ENCODE measurements around the gene RCC2.
"Not testable (repeated sequence)": the region's sequence is repeated elsewhere in the genome, so short reads cannot be mapped to it uniquely, and the experiment has no call there.

RCC2 gene

DNA sequence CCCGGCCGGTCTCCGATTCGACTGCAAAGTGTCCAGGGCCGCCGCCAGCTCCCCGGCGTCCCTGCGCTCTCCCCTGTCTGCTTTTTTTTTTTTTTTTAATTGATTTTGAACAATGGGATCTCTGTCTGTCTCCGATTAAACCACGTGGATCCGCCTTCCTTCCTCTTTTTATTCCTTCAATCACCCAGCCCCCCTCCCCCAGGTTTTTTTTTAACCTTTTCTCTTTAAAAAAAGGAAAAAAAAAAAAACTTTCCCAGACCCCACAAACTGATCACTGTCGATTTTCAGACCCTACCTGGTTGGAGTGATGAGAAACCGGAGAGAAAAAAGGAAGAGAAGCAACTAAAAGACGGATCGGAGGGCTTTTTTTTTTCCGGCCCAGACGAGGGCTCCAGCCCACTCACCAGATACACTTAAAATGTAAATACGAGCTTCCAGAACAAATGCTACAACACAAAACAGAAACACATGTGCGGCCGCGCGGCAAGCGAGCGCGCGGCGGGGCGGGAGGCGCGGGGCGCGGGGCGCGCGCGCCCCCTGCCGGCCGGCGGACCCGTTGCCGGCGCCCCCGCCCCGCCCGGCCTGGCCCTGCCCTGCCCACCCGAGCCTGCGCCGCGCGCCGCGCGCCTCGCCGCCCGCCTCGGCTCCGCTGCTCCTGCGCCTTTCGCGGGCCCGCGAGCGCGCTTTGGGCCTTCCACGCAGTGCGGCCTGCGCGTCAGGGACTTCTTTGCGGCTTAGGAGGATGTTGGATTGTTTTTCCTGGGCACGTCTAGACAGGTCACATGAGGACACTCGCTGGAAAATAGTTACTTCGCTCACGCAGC is at the start of gene RCC2:
RCC2 (minus strand) TSS at position 428 of the 824 bp plus-strand sequence. CDS start 1,163 bp downstream, outside the sequence.
- peak; percentile 63 for DNase-seq

DNA sequence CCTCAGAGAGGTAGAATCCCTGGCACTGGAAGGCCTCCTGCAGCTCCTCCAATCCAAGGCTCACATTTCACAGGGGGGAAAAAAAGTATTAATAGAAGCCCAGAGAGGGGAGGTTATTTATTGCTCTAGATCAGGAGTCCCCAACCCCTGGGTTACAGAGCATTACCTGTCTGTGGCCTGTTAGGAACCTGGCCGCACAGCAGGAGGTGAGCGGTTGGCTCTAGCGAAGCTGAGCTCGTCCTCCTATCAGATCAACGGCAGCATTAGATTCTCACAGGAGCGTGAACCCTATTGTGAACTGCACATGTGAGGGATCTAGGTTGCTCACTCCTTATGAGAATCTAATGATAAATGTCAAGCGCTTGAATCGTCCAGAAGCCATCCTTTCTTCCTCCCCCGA is 46.8 kb upstream of the RCC2 start:
- DNase-seq = no peak

DNA sequence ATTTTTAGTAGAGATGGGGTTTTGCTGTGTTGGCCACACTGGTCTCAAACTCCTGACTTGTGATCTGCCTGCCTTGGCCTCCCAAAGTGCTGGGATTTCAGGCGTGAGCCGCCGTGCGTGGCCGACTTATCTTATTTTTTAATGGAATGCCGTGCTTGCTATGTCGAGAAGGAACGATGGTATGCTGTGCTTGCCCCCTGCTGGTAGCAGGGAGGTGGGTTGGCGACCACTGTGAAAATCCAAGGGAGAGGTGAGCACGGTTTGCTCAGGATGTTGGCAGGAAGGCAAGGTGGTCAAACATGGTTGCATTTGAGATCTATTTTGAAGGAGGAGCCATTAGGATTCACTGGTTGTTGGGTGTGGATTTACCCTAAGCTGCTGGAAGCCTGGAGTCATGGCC is 45.8 kb upstream of the RCC2 start:
- no peak for DNase-seq

DNA sequence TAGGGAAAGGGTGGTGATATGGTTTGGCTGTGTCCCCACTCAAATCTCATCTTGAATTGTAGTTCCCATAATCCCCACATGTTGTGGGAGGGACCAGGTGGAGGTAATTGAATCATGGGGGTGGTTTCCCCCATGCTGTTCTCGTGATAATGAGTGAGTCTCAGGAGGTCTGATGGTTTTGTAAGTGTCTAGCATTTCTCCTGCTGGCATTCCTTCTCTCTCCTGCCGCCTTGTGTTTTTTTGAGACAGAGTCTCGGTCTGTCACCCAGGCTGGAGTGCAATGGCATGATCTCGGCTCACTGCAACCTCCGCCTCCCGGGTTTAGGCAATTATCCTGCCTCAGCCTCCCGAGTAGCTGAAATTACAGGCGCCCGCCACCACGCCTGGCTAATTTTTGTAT is 42.5 kb upstream of the RCC2 start:
- DNase-seq = not testable (repeated sequence)

DNA sequence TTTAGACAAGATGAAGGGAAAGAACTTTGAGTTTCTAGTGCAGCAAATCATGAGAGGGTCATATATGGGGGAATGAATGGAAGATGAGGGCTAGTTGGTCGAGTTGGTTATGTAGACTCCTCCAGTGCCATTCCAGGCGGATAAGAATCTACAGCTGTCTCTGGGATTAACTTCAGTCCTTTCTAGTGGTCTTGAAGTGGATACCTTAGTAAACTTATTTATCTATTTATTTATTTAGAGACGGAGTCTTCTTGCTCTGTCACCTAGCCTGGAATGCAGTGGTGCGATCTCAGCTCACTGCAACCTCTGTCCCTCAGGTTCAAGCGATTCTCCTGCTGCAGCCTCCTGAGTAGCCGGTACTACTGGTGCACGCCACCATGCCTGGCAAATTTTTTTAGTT is 41.4 kb upstream of the RCC2 start:
- DNase-seq = no peak

DNA sequence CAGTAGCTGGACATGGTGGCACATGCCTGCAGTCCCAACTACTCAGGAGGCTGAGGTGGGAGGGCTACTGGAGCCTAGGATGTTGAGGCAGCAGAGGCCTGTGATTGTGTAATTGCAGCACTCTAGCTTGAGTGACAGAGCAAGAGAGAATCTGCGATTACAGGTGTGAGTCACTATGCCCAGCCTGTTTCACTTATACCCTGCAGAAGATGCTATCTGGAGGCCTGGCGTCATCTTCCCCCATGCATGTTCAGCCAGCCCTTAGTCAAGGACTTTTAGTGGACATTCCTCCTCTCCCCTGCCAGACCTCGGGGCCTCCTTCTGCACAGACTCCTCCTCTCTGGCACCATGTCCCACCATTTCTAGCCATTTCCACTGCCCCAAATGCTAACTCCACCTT is 36.3 kb upstream of the RCC2 start:
- no peak for DNase-seq

DNA sequence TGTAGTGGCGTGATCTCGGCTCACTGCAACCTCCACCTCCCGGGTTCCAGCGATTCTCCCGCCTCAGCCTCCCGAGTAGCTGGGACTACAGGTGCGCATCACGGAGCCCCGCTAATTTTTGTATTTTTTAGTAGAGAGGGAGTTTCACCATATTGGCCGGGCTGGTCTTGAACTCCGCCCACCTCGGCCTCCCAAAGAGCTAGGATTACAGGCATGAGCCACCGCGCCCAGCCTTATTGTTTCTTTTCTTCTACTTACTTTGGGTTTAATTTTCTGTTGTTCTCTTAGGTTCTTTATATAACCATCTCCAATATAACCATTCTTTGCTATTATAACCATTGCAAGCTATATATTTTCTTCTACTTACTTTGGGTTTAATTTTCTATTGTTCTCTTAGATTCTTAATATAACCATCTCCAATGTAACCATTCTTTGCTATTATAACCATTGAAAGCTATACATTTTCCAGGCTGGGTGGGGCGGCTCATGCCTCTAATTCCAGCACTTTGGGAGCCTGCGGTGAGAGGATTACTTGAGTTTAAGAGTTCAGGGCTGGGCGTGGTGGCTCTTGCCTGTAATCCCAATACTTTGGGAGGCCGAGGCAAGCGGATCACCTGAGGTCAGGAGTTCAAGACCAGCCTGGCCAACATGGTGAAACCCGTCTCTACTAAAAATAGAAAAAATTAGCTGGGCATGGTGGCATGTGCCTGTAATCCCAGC is 35.5 kb upstream of the RCC2 start:
- DNase-seq = not testable (repeated sequence)

DNA sequence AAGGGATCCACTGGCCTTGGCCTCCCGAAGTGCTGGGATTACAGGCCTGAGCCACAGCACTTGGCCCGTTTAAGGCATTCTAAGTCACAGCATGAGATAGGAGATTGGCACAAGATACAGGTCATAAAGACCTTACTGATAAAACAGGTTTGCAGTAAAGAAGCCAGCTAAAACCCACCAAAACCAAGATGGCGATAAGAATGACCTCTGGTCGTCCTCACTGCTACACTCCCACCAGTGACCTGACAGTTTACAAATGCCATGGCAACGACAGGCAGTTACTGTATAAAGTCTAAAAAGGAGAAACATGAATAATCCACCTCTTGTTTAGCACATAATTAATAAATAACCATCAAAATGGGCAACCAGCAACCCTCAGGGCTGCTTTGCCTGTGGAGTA is 33.3 kb upstream of the RCC2 start:
- DNase-seq = no peak

DNA sequence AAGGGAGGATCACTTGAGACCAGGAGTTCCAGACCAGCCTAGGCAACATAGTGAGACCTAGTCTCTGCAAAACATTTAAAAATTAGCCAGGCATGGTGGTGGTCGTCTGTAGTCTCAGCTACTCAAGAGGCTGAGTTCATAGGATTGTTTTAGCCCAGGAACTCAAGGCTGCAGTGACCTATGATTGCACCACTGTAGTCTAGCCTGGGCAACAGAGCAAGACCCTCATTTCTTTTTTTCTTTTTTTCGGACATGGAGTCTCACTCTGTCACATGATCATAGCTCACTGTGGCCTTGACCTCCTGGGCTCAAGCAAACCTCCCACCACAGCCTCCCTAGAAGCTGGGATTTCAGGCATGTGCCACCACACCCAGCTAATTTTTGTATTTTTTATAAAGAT is 31.9 kb upstream of the RCC2 start:
- DNase-seq = no peak

DNA sequence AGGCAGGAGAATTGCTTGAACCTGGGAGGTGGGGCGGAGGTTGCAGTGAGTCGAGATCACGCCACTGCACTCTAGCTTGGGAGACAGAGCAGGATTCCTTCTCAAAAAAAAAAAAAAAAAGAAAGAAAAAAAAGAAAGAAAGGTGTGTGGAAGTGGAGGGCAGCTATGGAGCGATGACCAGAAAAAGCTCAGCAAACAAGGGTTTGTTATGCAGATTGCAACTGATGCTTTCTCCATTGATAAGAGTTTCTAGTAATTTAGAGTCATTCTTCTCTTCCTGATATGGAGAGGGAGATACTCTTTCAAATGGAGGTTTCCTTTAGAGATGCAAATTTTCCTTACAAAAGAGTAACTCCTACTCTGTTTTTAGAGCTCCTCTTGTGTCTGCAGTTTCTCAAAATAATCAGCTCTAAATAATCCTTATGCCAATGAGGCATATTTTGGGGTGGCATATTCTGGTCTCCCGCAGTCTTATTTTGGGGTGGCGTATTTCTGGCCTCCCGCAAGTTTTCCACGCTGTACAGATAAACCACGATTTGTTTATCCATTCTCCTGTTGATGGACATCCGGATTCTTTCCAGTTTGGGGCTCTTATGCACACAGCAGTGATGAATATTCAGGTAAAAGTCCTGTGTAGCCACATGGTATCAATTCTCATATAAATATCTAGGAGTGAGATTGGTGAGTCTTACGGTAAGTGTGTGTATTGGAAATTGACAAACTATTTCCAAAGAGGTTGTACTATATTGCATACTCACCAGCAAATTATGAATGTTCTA is 30.7 kb upstream of the RCC2 start:
- DNase-seq = no peak

DNA sequence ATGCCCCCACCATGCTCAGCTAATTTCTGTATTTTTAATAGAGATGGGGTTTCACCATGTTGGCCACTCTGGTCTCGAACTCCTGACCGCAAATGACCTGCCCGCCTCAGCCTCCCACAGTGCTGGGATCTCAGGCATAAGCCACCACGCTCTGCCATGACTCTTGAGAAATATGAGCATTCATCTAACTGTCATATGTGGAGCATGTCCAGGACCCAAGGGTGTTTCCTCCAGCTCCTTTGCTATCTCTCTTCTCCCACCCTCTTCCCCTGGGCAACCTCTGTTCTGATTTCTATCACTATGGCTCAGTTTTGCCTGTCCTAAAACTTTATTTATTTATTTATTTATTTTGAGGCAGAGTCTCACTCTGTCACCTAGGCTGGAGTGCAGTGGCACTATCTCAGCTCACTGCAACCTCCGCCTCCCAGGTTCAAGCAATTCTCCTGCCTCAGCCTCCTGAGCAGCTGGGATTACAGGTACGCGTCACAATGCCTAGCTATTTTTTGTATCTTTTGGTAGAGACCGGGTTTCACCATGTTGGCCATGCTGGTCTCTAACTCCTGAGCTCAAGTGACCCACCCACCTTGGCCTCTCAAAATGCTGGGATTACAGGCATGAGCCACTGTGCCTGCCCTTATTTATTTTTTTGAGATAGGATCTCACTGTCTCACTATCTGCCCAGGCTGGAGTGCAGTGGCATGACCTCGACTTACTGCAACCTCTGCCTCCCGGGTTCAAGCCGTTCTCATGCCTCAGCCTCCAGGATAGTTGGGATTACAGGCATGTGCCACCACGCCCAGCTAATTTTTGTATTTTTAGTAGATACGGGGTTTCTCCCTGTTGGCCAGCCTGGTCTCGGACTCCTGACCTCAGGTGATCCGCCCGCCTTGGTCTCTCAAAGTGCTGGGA is 29.1 kb upstream of the RCC2 start:
- not testable (repeated sequence) for DNase-seq

DNA sequence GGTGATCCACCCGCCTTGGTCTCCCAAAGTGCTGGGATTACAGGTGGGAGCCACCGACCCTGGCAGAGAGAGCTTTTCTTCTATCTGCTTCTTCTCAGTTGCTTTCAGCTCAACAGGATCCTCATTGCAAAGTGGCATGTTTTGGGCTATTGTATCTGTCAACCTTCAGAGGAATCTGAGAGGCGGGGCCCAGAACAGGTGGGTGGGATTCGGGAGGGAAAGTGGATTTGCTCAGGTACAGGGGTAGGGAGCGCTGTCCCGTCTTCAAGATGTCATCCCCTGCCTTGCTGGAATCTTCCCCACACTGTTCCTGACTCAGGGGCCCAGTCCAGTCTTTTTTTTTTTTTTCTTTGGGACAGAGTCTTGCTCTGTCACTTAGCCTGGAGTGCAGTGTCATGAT is 26.9 kb upstream of the RCC2 start:
- no peak for DNase-seq

DNA sequence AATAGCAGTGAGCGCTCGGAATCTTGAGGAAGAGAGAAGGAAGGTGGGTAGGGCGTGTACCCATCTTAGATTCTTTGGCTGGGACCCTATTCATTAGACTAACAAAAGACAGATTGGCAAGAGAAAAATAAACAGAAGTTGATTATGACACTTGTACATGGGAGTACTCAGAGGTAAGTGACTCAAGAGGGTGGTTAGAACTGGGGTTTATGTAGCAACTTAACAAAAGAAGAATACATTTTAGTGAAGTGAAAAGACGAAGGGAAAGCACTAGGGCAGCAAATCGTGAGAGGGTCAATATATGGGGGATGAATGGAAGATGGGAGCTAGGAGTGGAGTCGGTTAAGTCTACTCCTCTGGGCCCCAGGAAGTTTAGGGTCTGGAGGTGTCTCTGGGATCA is 25.8 kb upstream of the RCC2 start:
- peak; percentile 61 for DNase-seq

DNA sequence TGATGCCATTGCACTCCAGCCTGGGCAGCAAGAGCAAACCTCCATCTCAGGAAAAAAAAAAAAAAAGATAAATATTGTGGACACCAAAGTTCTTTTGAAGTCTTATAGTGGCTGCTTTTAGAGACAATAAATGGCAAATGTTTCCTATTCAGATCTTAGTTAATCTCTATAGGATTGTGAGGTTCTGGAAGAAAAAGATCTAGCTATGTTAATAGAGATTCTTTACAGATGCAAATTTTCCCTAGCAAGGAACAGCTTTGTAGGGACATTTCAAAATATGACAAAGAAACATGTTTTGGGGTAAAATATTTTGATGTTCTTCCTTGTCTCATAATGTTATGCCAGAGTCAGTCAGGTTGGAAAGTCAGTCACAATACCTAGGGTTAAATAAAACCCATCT is 24.5 kb upstream of the RCC2 start:
- no peak for DNase-seq

DNA sequence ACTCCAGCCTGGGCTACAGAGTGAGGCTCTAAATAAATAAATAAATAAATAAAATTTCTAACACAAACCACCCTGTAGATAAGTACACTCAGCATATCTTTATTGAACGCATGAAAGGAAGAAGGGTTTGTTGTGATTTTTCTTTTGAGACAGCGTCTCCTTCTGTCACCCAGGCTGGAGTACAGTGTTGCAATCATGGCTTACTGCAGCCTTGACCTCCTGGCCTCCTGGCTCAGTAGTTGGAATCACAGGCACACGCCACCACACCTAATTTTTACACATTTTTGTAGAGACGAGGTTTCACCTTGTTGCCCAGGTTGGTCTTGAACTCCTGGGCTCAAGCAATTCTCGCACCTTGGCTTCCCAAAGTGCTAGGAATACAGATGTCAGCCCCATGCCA is 23.2 kb upstream of the RCC2 start:
- no peak for DNase-seq

DNA sequence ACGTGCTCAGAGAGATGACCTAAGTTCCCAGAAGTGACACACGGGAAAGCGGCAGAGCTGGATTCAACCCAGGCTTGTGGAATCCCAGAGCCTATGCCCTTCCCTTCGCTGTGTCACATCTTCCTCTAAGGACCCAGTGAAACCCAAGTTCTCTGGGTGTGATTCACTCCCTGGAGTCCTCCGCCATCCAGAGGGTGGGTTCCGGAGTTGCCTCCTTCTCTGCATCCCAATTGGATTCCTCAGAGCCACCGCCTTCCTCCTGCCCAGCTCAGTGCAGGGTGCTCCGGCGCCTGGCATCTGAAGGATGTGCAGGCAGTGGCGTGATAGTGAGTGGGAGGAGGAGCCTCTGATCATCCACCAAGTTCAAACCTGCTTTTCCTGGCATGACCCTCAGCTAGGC is 20.7 kb upstream of the RCC2 start:
- peak; percentile 91 for DNase-seq

DNA sequence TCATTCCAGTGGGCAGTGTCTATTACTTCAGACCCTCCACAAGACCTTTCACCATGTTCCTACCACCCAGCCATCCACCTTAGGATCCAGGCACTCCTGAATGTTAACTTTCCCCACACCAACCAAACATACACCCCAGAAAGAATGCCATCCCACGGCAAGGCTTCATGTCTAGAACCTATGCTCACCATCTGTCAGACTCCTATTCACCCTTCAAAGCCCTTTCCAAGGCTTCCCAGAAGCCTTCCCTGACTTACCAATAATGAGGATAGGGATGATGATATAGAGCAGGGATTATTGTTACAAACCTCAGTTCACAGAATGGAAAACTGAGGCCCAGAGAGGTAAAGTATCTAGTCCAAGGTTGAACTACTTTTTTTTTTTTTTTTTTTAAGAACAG is 19.3 kb upstream of the RCC2 start:
- DNase-seq = no peak

DNA sequence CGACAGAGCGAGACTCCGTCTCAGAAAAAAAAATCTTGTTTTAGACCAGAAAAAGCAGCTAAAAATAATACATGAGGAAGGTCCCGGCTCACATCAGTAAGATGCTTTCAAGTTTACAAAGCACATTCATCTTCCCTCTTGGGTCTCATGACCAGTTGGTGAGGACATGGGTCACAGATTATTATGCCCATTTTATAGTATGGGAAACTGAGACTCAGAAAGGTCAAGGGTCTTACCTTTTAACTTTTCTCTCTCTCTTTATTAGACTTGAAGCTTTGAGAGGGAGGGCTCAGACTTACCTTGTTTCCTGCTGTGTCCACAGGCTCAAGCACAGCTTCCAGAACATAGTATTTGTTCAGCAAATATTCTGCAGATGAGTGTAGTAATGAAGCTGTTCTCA is 13.2 kb upstream of the RCC2 start:
- no peak for DNase-seq

DNA sequence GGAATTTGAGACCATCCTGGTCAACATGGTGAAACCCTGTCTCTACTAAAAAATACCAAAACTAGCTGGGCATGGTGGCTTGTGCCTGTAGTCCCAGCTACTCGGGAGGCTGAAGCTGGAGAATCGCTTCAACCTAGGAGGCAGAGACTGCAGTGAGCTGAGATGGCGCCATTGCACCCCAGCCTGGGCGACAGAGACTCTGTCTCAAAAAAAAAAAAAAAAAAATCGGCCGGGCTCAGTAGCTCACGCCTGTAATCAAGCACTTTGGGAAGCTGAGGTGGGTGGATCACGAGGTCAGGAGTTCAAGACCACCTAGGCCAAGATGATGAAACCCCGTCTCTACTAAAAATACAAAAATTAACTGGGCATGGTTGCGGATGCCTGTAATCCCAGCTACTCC is 12.7 kb upstream of the RCC2 start:
- not testable (repeated sequence) for DNase-seq

DNA sequence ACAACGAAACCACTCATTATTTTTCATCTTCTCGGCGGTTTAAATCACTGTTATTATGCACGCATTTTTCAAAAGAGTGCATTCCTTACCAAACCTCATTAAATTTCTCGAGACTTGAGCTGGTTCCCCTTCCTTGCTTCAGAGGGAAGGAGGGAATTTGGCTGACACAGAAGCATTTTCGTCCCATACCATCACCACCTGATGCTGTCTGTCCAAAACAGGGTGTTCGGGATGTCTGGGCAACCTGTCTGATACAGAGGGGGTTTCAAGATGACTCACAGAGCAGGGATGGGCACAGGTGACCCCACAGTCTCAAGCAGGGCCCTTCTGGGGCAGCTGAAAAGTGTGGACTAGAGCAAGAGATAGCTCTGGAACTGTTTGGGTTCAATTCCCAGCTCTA is 12.3 kb upstream of the RCC2 start:
- no peak for DNase-seq

DNA sequence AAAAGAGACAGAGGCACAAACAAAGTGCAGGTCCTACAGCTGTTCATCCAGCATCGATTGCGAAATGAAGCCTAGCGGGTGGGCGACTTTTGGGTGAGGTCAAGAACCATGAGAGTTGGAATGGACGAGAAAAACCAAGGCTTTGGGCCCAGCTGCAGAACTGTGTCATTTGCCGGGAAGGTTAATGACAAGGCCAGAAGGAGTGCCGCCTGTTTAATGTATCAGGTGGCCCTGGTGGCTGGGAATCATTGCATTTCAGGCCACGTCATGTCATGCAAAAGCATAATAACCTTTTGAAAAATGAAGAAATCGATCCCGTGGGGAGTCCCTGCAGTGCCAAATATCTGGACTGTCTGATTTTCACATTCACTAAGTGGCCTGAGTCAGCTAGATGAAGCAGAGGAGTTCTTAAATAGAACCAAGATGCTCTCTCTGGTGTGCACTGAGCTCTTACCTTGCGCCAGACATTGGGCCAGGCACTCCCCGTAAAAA is 8.1 kb upstream of the RCC2 start:
- DNase-seq = no peak

DNA sequence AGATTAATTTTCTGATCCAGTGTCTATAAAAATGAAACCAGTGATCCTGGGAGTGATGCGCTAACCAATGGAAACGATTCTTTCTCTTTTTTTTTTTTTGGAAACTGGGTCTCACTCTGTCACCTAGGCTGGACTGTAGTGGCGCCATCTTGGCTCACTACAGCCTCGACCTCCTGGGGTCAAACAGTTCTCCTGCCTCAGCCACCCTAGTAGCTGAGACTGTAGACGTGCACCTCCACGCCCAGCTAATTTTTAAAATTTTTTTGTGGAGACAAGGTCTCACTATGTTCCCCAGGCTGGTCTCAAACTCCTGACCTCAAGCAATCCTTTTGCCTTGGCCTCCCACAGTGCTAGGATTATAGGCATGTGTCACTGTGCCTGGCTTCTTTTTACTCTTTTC is 3.4 kb upstream of the RCC2 start:
- no peak for DNase-seq

DNA sequence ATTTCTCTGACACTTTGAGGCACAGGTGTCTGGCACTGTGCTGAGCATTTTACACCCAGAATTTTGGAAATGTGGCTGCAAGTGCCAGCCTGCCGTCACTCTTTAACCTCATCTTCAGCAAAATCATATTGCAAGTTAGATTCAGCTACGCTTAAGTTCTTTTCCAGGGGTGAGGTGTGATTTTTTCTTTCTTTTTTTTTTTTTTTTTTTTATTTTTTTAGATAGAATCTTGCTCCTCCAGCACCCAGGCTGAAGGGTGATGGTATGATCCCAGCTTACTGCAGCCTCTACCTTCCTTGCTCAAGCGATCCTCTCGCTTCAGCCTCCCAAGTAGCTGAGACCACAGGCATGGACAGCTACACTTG is 2.5 kb upstream of the RCC2 start:
- DNase-seq = no peak
